Measurements from ENCODE around the gene GPC6. TPM values are rescaled to one million over a fixed set of nuclear protein-coding genes. Genes with fewer than 3 reads are reported as not detected.

Gene GPC6
- polyA plus RNA-seq, 1 donor (not counting 4 experiments of a cell fraction or from before 2014, with no cell fraction given), result 0.42 TPM

DNA sequence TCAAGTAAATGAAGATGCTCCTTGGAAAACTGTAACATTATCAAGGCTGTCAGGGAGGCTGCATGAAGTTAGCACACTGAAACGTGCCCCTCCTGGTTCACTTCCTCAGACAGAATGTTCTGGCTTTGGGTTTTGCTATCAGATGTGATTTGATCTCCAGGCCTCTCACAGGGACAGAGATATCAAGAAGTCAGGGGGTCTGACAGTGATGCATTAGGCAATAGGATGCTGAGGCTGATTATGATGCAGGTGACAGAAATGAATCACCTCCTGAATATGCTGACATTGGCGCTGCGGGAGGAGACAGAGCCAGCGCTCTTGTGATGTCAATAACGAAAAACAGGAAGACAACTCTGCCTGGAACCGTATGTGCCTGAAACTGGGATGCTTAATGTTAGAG lies 974.4 kb downstream of the GPC6 start:
- no peaks in the 10 kb centered on the region for H3K79me2 ChIP-seq (ENCODE audit: control insufficient read depth, insufficient read depth, low read length)
- no peak overlapping the region for H2AFZ ChIP-seq (ENCODE audit: control insufficient read depth, low read length)
- no peak overlapping the region for H3K4me2 ChIP-seq (ENCODE audit: control insufficient read depth, extremely low read depth, insufficient read depth, low read depth, low read length)
- no peak overlapping the region for H3K4me3 ChIP-seq (ENCODE audit: control insufficient read depth in 2 of 3, extremely low read depth in 1 of 3, insufficient read depth in 2 of 3, low read depth in 1 of 3, low read length in 3 of 3)
- no peaks in the 10 kb centered on the region for H3K9me3 ChIP-seq (ENCODE audit: control insufficient read depth, low read depth, low read length)
- no peaks in the 10 kb centered on the region for H3K9me1 ChIP-seq (ENCODE audit: control insufficient read depth, extremely low read depth, insufficient read depth, low read length)
- H3K36me3 ChIP-seq (ENCODE audit: control insufficient read depth in 2 of 2, extremely low read depth in 1 of 2, insufficient read depth in 2 of 2, low read length in 2 of 2), result no peaks in the 10 kb centered on the region
- no peaks in the 10 kb centered on the region for H3K27me3 ChIP-seq (ENCODE audit: control insufficient read depth, extremely low read depth, insufficient read depth, low read length)
- no peak for FAIRE-seq
- H3K9ac ChIP-seq (ENCODE audit: control insufficient read depth, extremely low read depth, insufficient read depth, low read length), result no peak overlapping the region
- peaks cover 3% of the 10 kb centered on the region for H3K4me1 ChIP-seq (ENCODE audit: control insufficient read depth, extremely low read depth, insufficient read depth, low read length)
- no peak for DNase-seq (ENCODE audit: low read depth, low spot score)
- no peaks in the 10 kb centered on the region for H4K20me1 ChIP-seq (ENCODE audit: control insufficient read depth, extremely low read depth, insufficient read depth, low read length)
- H3K27ac ChIP-seq (ENCODE audit: control insufficient read depth, insufficient read depth, low read length), result no peak overlapping the region
- no peak for TF ChIP-seq EZH2 (IDR thresholded peaks at IDR 0.05; ENCODE audit: low read length)
- no peak for TF ChIP-seq CTCF (optimal IDR thresholded peaks at IDR 0.05 in 1 of 3, IDR thresholded peaks at IDR 0.05 in 1 of 3, conservative IDR thresholded peaks at IDR 0.05 in 1 of 3; ENCODE audit: extremely low read depth in 1 of 3, insufficient read depth in 2 of 3, low read length in 3 of 3)
- dilution Hi-C loops (cut with MboI; ENCODE audit: extremely low pct_ligation_motif_present, low sequenced_read_pairs), result no loop called here

DNA sequence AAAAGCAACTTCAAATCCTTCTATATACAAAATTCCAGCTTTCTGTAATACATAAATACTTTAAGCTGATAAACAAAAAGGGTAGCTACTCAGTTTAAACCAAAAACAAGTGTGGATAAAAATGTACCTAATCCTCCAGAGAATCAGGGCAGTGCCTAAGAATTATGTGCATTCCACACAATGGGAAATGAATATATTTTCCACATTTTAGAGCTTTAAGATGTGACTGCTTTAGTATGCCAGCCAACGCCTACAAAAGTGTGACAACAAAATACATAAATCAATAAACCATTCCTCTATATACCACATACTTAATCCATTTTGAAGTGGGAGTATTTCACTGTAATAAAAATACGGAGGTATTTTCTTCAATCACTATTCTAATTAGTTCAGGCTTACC lies 977.6 kb downstream of the GPC6 start:
- Histone ChIP-seq H3K9ac (ENCODE audit: control insufficient read depth, extremely low read depth, insufficient read depth, low read length) (no peak overlapping the region), H3K9me1 (ENCODE audit: control insufficient read depth, extremely low read depth, insufficient read depth, low read length) (no peaks in the 10 kb centered on the region), H3K79me2 (ENCODE audit: control insufficient read depth, insufficient read depth, low read length) (no peaks in the 10 kb centered on the region), H3K4me3 (ENCODE audit: control insufficient read depth in 2 of 3, extremely low read depth in 1 of 3, insufficient read depth in 2 of 3, low read depth in 1 of 3, low read length in 3 of 3) (no peak overlapping the region), H3K27me3 (ENCODE audit: control insufficient read depth, extremely low read depth, insufficient read depth, low read length) (no peaks in the 10 kb centered on the region), H2AFZ (ENCODE audit: control insufficient read depth, low read length) (no peak overlapping the region), H3K9me3 (ENCODE audit: control insufficient read depth, low read depth, low read length) (no peaks in the 10 kb centered on the region), H3K4me1 (ENCODE audit: control insufficient read depth, extremely low read depth, insufficient read depth, low read length) (no peaks in the 10 kb centered on the region), H3K27ac (ENCODE audit: control insufficient read depth, insufficient read depth, low read length) (no peak overlapping the region), H4K20me1 (ENCODE audit: control insufficient read depth, extremely low read depth, insufficient read depth, low read length) (no peaks in the 10 kb centered on the region), H3K36me3 (ENCODE audit: control insufficient read depth in 2 of 2, extremely low read depth in 1 of 2, insufficient read depth in 2 of 2, low read length in 2 of 2) (no peaks in the 10 kb centered on the region), H3K4me2 (ENCODE audit: control insufficient read depth, extremely low read depth, insufficient read depth, low read depth, low read length) (no peak overlapping the region)
- FAIRE-seq (no peak), DNase-seq (ENCODE audit: low read depth, low spot score) (no peak)
- TF ChIP-seq EZH2 (IDR thresholded peaks at IDR 0.05; ENCODE audit: low read length), result no peak
- TF ChIP-seq CTCF (optimal IDR thresholded peaks at IDR 0.05 in 1 of 3, IDR thresholded peaks at IDR 0.05 in 1 of 3, conservative IDR thresholded peaks at IDR 0.05 in 1 of 3; ENCODE audit: extremely low read depth in 1 of 3, insufficient read depth in 2 of 3, low read length in 3 of 3), result no peak
- dilution Hi-C loops (cut with MboI; ENCODE audit: extremely low pct_ligation_motif_present, low sequenced_read_pairs), result no loop called here

Data from keratinocyte (primary cell).